HuH-7.5 (cell line): ENCODE results near the gene STK11.

ENCODE experiments used
- DNase-seq: peaks from one replicate; pipeline ENCODE4 v3.0.0; 2011; ENCODE audit warnings: low spot score

Gene STK11

GRCh38 chr19:1211494-1212234 is 6.1 kb downstream of the STK11 start:
- no peak for DNase-seq

GRCh38 chr19:1213391-1214286 is 8.1 kb downstream of the STK11 start:
- no peak for DNase-seq

GRCh38 chr19:1214299-1214861 is 8.8 kb downstream of the STK11 start:
- no peak for DNase-seq

- no peak for DNase-seq
Observed at GRCh38 chr19:1214862-1215731, 9.5 kb downstream of the STK11 start.

- no peak for DNase-seq
Observed at GRCh38 chr19:1216756-1217155, 11.2 kb downstream of the STK11 start.

- no peak for DNase-seq
Observed at GRCh38 chr19:1217366-1217765, 11.8 kb downstream of the STK11 start.

- DNase-seq: no peak
Observed at GRCh38 chr19:1218751-1219567, 13.4 kb downstream of the STK11 start.

- no peak for DNase-seq
Observed at GRCh38 chr19:1219786-1220476, 14.4 kb downstream of the STK11 start.

- no peak for DNase-seq
Observed at GRCh38 chr19:1220477-1220930, 14.9 kb downstream of the STK11 start.

- DNase-seq: peak; percentile 88
Observed at GRCh38 chr19:1220976-1221903, 15.7 kb downstream of the STK11 start.

- DNase-seq: no peak
Observed at GRCh38 chr19:1221904-1222255, 16.3 kb downstream of the STK11 start.

- DNase-seq: no peak
Observed at GRCh38 chr19:1222394-1222793, 16.8 kb downstream of the STK11 start.

- peak; percentile 97 for DNase-seq
Observed at GRCh38 chr19:1223018-1223855, 17.7 kb downstream of the STK11 start.

- DNase-seq: no peak
Observed at GRCh38 chr19:1224047-1224825, 18.7 kb downstream of the STK11 start.

GRCh38 chr19:1224847-1225246 is 19.3 kb downstream of the STK11 start:
- no peak for DNase-seq

GRCh38 chr19:1225440-1226226 is 20.1 kb downstream of the STK11 start:
- no peak for DNase-seq

- no peak for DNase-seq
Observed at GRCh38 chr19:1226227-1226518, 20.6 kb downstream of the STK11 start.
